ENCODE data around the gene NFATC1.

Gene NFATC1

DNA sequence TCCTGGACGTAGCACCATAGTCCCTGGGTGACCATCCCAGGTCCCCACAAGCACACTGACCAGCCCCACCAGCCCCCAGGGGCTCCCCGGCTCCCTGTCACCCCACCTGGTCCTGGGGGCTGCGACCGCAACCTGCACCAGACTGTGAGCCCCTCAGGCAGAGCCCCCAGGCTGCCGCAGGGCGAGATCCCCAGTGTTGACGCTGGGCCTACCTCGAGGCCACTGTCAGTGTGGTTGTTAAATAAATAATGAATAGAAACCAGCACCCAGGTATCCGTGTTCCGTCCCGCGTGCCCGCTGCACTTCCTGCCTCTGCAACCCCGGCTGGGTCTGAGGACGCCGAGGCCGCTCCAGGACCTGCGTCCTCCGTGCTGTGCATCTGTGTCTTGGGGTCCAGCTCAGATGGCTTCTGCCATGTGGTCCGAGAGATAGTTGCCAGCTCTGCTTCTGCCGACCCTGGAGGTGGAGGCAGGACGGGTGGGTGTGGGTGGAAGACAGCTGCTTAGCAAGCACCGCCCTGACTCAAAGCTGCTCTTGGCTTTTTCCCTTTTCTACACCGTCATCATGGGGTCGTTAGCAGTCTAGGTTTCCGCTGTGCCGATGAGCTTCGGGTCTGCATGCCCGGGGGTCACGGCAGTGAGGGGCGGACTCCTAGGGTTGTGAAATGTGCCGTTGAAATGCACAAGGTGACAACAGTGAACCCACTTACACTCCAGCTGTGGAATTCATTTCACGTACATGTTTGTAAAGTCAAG is 74.2 kb downstream of the NFATC1 start:
- H3K27me3 ChIP-seq (ENCODE audit: low read depth, low read length), result no peaks in the 10 kb centered on the region
- no peak overlapping the region for H3K27ac ChIP-seq (ENCODE audit: low read length)
- no peaks in the 10 kb centered on the region for H3K9me3 ChIP-seq (ENCODE audit: control insufficient read depth in 1 of 2, low read length in 2 of 2)
- no peak overlapping the region for H3K4me3 ChIP-seq (ENCODE audit: low read depth in 1 of 2, low read length in 2 of 2)
- H3K4me1 ChIP-seq (ENCODE audit: control insufficient read depth in 1 of 2, insufficient read depth in 2 of 2, low read length in 2 of 2), result peaks cover 0 to 10% of the 10 kb centered on the region in 2 donors
- peaks cover 4 to 46% of the 10 kb centered on the region in 2 donors for H3K36me3 ChIP-seq (ENCODE audit: control insufficient read depth in 1 of 2, insufficient read depth in 2 of 2, low read length in 2 of 2)

DNA sequence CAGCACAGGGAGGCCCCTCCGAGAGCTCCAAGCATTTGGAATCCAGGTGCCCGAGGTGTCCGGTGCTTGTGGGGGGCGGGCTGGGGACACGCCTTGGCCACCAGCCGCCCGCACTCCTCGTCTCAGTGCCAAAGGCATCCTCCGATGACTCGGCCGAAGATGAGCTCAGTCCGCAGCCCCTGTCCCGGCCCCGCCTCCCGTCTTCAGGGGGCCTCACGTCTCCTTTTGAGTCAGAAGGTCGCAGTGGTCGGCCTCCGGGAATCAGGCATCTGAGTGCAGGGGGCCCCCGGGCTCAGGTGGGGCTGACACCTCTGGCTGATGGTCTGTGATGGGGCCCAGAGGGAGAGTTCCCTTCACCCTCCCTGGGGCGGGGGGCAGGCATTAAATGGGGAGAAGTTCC is 74.8 kb downstream of the NFATC1 start:
- H3K36me3 ChIP-seq (ENCODE audit: control insufficient read depth in 1 of 2, insufficient read depth in 2 of 2, low read length in 2 of 2), result peaks cover 4 to 48% of the 10 kb centered on the region in 2 donors
- no peaks in the 10 kb centered on the region for H3K9me3 ChIP-seq (ENCODE audit: control insufficient read depth in 1 of 2, low read length in 2 of 2)
- no peak overlapping the region for H3K27ac ChIP-seq (ENCODE audit: low read length)
- no peaks in the 10 kb centered on the region for H3K27me3 ChIP-seq (ENCODE audit: low read depth, low read length)
- no peak overlapping the region for H3K4me3 ChIP-seq (ENCODE audit: low read depth in 1 of 2, low read length in 2 of 2)
- peaks cover 0 to 4% of the 10 kb centered on the region in 2 donors for H3K4me1 ChIP-seq (ENCODE audit: control insufficient read depth in 1 of 2, insufficient read depth in 2 of 2, low read length in 2 of 2)

DNA sequence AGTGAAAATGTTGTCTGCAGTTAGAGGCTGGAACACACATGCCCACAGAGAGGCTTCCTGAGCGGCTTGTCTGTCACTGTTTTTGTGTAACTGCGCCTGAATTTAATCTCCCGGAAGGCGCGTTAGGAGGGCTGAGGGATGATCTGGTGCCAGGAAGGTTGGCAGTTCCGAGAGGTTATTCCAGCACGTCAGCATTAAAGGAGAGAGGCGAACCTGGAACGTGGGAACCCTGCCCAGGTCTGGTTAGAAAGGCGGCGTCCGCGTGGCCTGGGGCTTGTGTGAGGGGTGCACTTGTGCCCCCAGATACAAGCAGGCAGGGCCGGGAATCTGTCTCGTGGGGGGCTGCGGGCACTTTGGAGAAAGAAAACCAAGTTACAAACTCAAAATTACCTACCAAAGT is 75.3 kb downstream of the NFATC1 start:
- Histone ChIP-seq H3K4me1 (ENCODE audit: control insufficient read depth in 1 of 2, insufficient read depth in 2 of 2, low read length in 2 of 2) (no peaks in the 10 kb centered on the region), H3K4me3 (ENCODE audit: low read depth in 1 of 2, low read length in 2 of 2) (no peak overlapping the region), H3K9me3 (ENCODE audit: control insufficient read depth in 1 of 2, low read length in 2 of 2) (no peaks in the 10 kb centered on the region), H3K27ac (ENCODE audit: low read length) (no peak overlapping the region), H3K27me3 (ENCODE audit: low read depth, low read length) (no peaks in the 10 kb centered on the region), H3K36me3 (ENCODE audit: control insufficient read depth in 1 of 2, insufficient read depth in 2 of 2, low read length in 2 of 2) (peaks cover 4 to 45% of the 10 kb centered on the region in 2 donors)

DNA sequence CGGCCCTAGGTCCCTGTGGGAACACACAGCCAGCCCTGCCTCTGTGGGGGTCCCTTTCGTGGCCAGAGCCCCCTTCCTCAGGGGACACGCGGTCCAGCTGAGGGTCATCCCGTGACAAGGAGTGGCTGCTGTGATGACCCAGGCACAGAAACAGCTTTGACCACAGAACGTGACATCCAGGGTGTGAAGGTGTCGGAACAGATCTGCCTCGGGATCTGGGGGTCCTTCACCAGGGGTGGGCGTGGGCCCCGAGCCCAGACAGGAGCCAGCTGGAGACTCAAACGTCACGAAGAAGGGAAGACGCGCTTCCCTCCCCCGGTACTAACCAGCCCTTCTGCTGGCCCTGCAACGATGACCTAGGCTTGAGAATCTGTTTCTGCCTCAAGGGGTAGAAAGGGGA is 75.9 kb downstream of the NFATC1 start:
- Histone ChIP-seq H3K4me1 (ENCODE audit: control insufficient read depth in 1 of 2, insufficient read depth in 2 of 2, low read length in 2 of 2) (no peaks in the 10 kb centered on the region), H3K4me3 (ENCODE audit: low read depth in 1 of 2, low read length in 2 of 2) (no peak overlapping the region), H3K9me3 (ENCODE audit: control insufficient read depth in 1 of 2, low read length in 2 of 2) (no peaks in the 10 kb centered on the region), H3K27me3 (ENCODE audit: low read depth, low read length) (no peaks in the 10 kb centered on the region), H3K36me3 (ENCODE audit: control insufficient read depth in 1 of 2, insufficient read depth in 2 of 2, low read length in 2 of 2) (peaks cover 4 to 39% of the 10 kb centered on the region in 2 donors), H3K27ac (ENCODE audit: low read length) (no peak overlapping the region)

DNA sequence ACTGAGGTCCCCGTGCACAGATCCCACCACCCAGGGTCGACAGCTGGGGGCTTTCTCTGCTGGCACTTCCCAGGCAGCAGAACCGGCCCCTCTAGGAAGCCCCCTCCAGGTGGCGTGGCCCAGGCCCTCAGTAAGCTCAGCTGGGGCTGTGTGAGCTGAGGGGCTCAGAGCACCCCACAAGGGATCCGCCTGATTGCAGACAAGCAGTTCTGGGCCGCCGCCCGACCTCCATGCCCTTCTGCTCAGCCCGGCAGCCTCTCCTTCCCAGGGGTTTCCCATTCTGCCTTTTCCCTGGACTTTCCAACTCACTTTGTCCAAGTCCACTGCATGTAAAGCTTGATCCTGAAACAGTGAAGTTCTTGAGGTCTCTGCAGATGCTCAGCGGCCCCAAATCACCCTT is 76.4 kb downstream of the NFATC1 start:
- Histone ChIP-seq H3K27me3 (ENCODE audit: low read depth, low read length) (no peaks in the 10 kb centered on the region), H3K9me3 (ENCODE audit: control insufficient read depth in 1 of 2, low read length in 2 of 2) (no peaks in the 10 kb centered on the region), H3K36me3 (ENCODE audit: control insufficient read depth in 1 of 2, insufficient read depth in 2 of 2, low read length in 2 of 2) (peaks cover 4 to 37% of the 10 kb centered on the region in 2 donors), H3K4me1 (ENCODE audit: control insufficient read depth in 1 of 2, insufficient read depth in 2 of 2, low read length in 2 of 2) (no peaks in the 10 kb centered on the region), H3K27ac (ENCODE audit: low read length) (no peak overlapping the region), H3K4me3 (ENCODE audit: low read depth in 1 of 2, low read length in 2 of 2) (no peak overlapping the region)

DNA sequence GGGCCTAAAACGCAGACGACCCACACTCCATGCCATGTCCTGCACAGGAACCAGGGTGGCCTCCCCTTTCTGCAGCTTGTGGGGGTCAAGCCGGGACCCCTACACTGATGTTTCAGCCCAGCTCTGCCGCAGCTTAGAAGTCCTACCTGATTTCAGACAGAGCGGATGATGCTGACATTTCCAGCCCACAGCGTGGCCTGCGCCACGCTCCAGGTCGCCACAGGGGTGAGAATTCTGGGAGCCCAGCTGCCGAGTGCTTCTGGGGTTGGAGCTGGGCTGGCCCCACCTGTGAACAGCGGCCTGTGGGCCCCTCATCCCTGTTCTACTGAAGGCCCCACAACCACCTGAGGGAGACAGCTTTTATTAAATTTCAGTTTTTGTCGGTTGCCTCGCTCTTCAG is 77.2 kb downstream of the NFATC1 start:
- no peaks in the 10 kb centered on the region for H3K27me3 ChIP-seq (ENCODE audit: low read depth, low read length)
- no peaks in the 10 kb centered on the region for H3K9me3 ChIP-seq (ENCODE audit: control insufficient read depth in 1 of 2, low read length in 2 of 2)
- no peak overlapping the region for H3K4me3 ChIP-seq (ENCODE audit: low read depth in 1 of 2, low read length in 2 of 2)
- H3K4me1 ChIP-seq (ENCODE audit: control insufficient read depth in 1 of 2, insufficient read depth in 2 of 2, low read length in 2 of 2), result no peaks in the 10 kb centered on the region
- peaks cover 0 to 35% of the 10 kb centered on the region in 2 donors for H3K36me3 ChIP-seq (ENCODE audit: control insufficient read depth in 1 of 2, insufficient read depth in 2 of 2, low read length in 2 of 2)
- no peak overlapping the region for H3K27ac ChIP-seq (ENCODE audit: low read length)

DNA sequence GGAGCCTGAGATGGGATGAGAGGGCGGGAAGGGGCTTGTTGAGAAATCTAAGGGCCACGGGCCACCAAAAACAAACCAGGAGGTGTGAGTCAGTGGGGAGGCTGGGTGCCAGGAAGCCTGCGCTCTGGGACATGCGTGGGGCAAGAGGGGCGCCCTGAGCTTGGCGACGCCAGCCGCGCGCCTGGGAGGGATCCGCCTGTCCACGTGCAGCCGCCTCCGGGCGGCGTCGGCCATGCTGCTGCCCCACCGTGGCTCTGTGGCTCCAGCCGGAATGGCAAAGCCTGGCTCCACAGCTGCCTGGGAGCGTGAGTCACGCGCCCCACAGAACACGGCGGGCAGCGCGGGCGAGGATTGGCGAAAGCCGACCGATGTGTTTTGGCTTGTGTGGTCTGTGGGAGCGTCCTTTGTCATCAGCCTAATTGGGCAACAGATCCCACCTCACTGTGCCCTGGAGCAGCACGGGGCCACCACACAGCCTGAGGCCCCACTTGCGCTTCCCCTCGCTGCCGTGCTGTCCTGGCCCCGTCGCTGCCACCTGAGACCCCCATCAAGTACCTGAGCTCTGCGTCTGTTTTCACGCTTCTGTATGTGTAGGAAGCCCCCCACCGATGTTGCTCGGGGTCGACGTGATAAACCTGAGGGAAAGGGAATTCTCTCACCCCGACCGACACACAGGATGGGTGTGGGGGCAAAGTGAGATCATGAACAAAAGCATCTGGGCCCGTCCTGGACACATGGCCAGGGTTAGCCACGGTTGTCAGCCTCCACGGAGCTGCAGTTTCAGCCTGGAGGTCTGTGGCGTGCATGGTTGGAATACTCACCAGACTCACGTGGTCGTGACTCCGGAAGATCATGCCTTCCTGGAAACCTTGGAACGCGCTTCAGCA is 80.5 kb downstream of the NFATC1 start:
- Histone ChIP-seq H3K4me1 (ENCODE audit: control insufficient read depth in 1 of 2, insufficient read depth in 2 of 2, low read length in 2 of 2) (no peaks in the 10 kb centered on the region), H3K4me3 (ENCODE audit: low read depth in 1 of 2, low read length in 2 of 2) (no peak overlapping the region), H3K36me3 (ENCODE audit: control insufficient read depth in 1 of 2, insufficient read depth in 2 of 2, low read length in 2 of 2) (peaks cover 0 to 41% of the 10 kb centered on the region in 2 donors), H3K9me3 (ENCODE audit: control insufficient read depth in 1 of 2, low read length in 2 of 2) (no peaks in the 10 kb centered on the region), H3K27me3 (ENCODE audit: low read depth, low read length) (no peaks in the 10 kb centered on the region), H3K27ac (ENCODE audit: low read length) (no peak overlapping the region)

DNA sequence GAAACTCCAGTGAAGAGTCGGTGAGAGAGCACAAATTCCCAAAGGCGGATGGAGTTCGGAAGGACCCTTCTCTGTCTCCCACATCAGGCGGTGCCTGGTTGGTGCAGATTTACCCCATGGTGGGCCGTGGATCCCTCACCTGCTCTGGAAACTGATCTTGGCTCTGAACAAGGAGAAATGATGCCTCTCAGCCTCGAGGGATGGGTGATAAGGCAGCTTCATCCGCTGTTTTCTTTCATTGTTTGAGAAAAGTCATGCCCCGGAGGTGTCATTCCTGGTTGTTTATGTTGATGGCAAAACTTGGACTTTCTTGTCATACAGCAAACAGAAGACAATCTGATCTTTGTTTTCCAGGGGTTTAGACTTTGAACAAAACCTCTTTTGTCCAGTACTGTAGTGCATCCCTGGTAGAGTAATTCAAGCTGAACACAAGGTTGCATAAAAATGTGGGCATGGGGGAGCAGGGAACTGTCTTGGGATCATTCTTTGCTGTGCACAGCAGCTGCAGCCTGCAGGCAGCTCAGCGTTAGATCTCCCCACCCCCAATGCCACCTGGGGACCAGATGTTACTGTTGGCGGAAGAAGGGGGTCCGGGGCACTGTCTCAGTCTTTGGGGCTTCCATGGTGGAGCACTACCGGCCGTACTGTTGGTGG is 81.3 kb downstream of the NFATC1 start:
- Histone ChIP-seq H3K4me3 (ENCODE audit: low read depth in 1 of 2, low read length in 2 of 2) (no peak overlapping the region), H3K4me1 (ENCODE audit: control insufficient read depth in 1 of 2, insufficient read depth in 2 of 2, low read length in 2 of 2) (no peaks in the 10 kb centered on the region), H3K27ac (ENCODE audit: low read length) (no peak overlapping the region), H3K36me3 (ENCODE audit: control insufficient read depth in 1 of 2, insufficient read depth in 2 of 2, low read length in 2 of 2) (peaks cover 0 to 41% of the 10 kb centered on the region in 2 donors), H3K27me3 (ENCODE audit: low read depth, low read length) (no peaks in the 10 kb centered on the region), H3K9me3 (ENCODE audit: control insufficient read depth in 1 of 2, low read length in 2 of 2) (no peaks in the 10 kb centered on the region)

DNA sequence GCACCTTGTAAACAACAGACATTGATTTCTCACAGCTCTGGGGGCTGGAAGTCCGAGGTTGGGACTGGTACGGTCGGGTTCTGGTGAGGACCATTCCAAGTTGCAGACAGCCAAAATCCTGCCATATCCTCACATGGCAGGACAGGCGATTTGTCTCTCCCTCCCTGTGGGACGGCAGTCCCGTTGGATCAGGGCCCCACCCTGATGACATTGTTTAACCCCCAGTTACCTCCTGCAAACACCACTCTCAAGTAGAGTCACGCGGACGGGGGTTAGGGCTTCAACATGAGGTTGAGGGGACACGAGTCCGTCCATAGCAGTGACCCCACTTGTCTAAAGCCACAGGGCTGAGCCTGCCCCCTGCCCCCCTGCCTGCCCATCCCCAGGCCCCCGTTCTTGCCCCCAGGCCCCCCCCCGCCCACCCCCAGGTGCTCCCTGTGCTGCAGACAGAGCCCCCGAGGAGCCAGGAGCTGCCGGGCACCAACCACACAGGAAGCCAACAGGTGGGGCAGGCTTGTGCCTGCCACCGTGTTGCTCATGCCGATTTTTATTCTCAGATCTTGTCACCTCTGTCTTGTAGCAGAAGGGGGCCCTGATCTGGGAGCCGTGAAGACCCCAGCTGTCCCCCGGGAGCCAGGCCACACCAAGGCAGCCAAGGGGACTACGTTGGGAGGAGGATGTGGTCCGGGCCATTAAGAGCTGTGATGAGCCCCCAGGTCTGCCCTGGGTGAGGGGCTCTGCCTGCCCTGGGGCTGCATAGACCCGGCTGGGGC is 82.2 kb downstream of the NFATC1 start:
- no peaks in the 10 kb centered on the region for H3K27me3 ChIP-seq (ENCODE audit: low read depth, low read length)
- H3K4me1 ChIP-seq (ENCODE audit: control insufficient read depth in 1 of 2, insufficient read depth in 2 of 2, low read length in 2 of 2), result no peaks in the 10 kb centered on the region
- peaks cover 0 to 37% of the 10 kb centered on the region in 2 donors for H3K36me3 ChIP-seq (ENCODE audit: control insufficient read depth in 1 of 2, insufficient read depth in 2 of 2, low read length in 2 of 2)
- no peaks in the 10 kb centered on the region for H3K9me3 ChIP-seq (ENCODE audit: control insufficient read depth in 1 of 2, low read length in 2 of 2)
- H3K4me3 ChIP-seq (ENCODE audit: low read depth in 1 of 2, low read length in 2 of 2), result no peak overlapping the region
- H3K27ac ChIP-seq (ENCODE audit: low read length), result no peak overlapping the region

DNA sequence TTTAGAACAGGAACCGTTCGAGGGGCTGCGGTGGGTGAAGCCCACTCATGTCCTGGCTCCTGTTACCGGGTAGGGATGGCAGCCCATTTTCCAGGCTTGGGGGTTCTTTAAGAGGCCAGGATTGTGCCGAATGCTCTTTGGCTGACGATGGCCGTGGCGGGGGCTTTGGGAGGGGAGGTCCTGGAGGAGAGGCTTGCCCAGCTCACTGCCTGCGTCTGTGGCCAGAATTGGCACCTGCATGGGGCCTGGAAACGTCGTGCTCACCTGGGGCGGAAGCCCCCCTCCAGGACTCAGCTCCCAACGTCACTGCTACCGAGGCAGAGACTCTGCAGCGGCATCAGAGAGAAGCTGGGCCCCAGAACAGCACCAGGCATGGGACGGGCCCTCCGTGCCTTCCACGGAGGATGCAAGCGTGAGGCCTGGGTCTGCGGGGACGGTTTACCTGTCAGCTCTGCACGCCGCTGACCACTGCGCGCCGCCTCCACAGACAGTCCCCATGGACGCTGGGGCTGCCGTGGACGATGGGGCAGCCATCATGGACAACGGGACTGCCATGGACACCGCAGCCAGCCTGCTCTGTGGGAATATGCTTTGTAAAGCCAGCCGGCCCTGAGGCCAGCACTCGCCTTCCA is 82.9 kb downstream of the NFATC1 start:
- H3K27me3 ChIP-seq (ENCODE audit: low read depth, low read length), result no peaks in the 10 kb centered on the region
- no peaks in the 10 kb centered on the region for H3K4me1 ChIP-seq (ENCODE audit: control insufficient read depth in 1 of 2, insufficient read depth in 2 of 2, low read length in 2 of 2)
- no peak overlapping the region for H3K4me3 ChIP-seq (ENCODE audit: low read depth in 1 of 2, low read length in 2 of 2)
- H3K9me3 ChIP-seq (ENCODE audit: control insufficient read depth in 1 of 2, low read length in 2 of 2), result no peaks in the 10 kb centered on the region
- no peak overlapping the region for H3K27ac ChIP-seq (ENCODE audit: low read length)
- H3K36me3 ChIP-seq (ENCODE audit: control insufficient read depth in 1 of 2, insufficient read depth in 2 of 2, low read length in 2 of 2), result peaks cover 0 to 31% of the 10 kb centered on the region in 2 donors
